T-helper 22 cell (primary cell): ENCODE results near the gene DCLK3.

ENCODE experiments used
- DNase-seq: peaks from one replicate; pipeline ENCODE4 v3.0.0-alpha.2; 2020; ENCODE audit warnings: low read depth

The DCLK3 gene

GRCh38 chr3:36764704-36765038 lies 318 bp upstream of the DCLK3 start:
- DNase-seq: no peak

GRCh38 chr3:36762918-36763849 lies 1.2 kb downstream of the DCLK3 start:
- DNase-seq: no peak

GRCh38 chr3:36761779-36762178 lies 2.6 kb downstream of the DCLK3 start:
- no peak for DNase-seq

GRCh38 chr3:36756269-36756668 lies 8.1 kb downstream of the DCLK3 start:
- no peak for DNase-seq

GRCh38 chr3:36751326-36751725 lies 13.0 kb downstream of the DCLK3 start:
- DNase-seq: no peak

GRCh38 chr3:36750737-36751136 lies 13.6 kb downstream of the DCLK3 start:
- no peak for DNase-seq

- no peak for DNase-seq
These were observed 19.6 kb downstream of the DCLK3 start for GRCh38 chr3:36744763-36745162.

GRCh38 chr3:36743826-36744225 lies 20.5 kb downstream of the DCLK3 start:
- DNase-seq: no peak

- no peak for DNase-seq
These were observed 23.1 kb downstream of the DCLK3 start for GRCh38 chr3:36741285-36741684.

GRCh38 chr3:36740787-36741186 lies 23.6 kb downstream of the DCLK3 start:
- no peak for DNase-seq

GRCh38 chr3:36738702-36739101 lies 25.7 kb downstream of the DCLK3 start:
- no peak for DNase-seq

GRCh38 chr3:36736301-36736700 lies 28.1 kb downstream of the DCLK3 start:
- DNase-seq: no peak

- no peak for DNase-seq
These were observed 29.6 kb downstream of the DCLK3 start for GRCh38 chr3:36734742-36735141.

GRCh38 chr3:36733723-36734122 lies 30.6 kb downstream of the DCLK3 start:
- DNase-seq: no peak

GRCh38 chr3:36733162-36733696 lies 31.1 kb downstream of the DCLK3 start:
- DNase-seq: no peak

GRCh38 chr3:36730966-36731365 lies 33.4 kb downstream of the DCLK3 start:
- DNase-seq: no peak

- no peak for DNase-seq
These were observed 34.9 kb downstream of the DCLK3 start for GRCh38 chr3:36729204-36730056.

GRCh38 chr3:36714343-36715086 lies 49.8 kb downstream of the DCLK3 start:
- no peak for DNase-seq

- DNase-seq: no peak
These were observed 50.4 kb downstream of the DCLK3 start for GRCh38 chr3:36713904-36714303.

GRCh38 chr3:36710606-36711005 lies 53.7 kb downstream of the DCLK3 start:
- no peak for DNase-seq

GRCh38 chr3:36709826-36710365 lies 54.5 kb downstream of the DCLK3 start:
- DNase-seq: no peak

- no peak for DNase-seq
These were observed 55.1 kb downstream of the DCLK3 start for GRCh38 chr3:36709281-36709680.
